Femur (tissue), 1 donor: ENCODE measurements around the gene ARMC2.
"Not testable (repeated sequence)": the region's sequence is repeated elsewhere in the genome, so short reads cannot be mapped to it uniquely, and the experiment has no call there.

Source experiments
- DNase-seq: peaks from one replicate; pipeline ENCODE4 v3.0.0-alpha.2; 2017

Gene ARMC2

DNA sequence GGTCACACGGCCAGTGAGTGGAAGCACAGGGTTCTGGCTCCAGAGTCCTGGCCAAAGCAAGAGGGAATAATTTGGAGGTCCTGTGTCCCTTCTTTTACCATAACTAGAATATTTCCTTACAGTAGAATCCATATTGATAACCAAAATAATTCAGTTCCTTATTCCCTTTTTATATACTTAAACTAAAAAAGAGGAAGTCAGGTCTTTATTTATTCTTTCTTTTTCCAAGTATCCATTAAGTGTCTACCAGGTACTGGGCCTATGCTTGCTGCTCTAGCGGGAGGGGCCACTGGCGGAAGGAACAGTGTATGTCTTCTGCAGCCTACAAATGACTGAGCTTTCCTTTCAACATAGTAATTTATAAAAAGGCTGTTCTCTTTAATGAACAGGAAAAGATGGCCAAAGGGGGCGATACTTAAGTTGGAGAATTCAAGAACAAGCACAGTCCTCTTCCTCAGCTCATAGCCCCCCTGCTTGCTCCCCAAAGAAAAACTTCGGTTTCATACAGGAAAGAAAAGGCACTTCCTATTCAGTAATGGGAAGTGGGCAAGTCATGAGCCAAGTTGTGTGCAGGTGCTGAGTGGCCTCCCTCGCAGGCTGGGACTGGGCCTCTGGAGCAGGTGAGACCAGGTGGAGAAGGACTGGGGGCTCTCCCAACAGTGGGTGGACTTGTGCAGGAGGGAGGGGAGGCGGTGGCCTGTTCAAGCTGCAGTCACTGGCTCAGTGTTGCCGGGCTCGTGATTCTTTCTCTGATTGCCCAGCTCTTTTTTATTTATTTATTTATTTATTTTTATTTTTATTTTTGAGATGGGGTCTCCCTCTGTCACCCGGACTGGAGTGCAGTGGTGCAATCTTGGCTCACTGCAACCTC lies 110.9 kb downstream of the ARMC2 start:
- DNase-seq = no peak

DNA sequence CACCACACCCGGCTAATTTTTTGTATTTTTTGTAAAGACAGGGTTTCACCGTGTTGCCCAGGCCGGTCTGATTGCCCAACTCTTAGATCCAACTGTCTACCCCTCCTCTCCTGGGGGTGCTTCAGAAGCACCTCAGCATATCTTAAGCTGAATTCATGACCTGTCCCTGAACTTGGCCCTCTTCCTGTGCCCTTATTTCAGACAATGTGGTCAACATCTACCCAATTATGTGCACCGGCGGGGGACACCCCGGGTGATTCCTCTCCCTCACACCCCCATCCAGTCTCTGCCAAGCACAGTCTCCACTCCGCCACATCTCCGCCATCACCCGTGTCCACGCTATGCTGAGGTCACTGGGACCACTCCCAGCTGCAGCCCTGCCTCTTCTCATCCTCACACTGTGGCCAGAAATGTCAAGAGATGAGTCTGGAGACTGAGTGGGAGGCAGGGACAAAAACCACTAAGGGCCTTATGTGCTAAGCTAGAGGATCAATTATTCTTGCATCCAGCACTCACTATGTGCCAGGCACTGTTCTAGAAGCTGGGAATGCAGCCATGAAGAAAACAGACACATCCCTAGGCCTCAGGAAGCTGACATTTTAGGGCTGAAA lies 111.9 kb downstream of the ARMC2 start:
- DNase-seq = no peak

DNA sequence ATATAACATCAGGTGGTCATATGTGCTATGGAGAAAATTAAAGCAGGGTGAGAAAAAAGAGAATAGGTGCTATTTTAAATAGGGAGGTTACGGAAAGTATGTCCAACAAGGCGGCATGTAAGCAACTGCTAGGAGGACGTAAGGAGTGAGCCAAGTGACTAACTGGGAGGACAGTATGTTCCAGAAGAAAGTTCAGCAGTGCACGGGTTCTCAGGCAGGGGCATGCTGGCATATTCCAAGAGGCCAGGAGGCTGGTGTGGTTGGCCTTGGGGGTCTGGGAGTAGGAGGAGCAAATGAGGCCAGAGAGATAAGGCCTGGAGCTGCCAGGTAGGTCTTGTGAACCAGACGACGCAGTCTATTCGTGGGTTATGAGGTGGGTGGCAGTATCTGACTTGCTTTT lies 112.4 kb downstream of the ARMC2 start:
- DNase-seq = no peak

DNA sequence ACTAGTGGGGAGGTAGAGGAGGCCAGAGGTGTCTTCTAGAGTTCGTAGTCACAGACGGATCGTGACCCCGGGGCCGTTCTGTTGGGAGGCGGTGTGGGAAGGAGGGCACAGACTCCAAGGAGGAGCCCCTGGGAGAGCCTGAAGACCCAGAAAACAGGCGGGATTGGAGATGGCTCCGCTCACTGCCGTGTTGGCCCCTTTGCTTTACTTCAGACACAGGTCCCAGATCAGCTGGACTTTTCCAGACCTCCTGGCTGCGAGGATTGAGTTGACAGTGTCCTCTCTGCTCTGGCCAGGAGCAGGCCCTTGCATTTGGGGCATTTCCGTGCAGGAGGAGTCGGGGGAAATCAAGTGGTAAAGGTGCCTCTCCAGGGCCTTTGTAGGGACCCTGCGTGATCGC lies 112.9 kb downstream of the ARMC2 start:
- no peak for DNase-seq

DNA sequence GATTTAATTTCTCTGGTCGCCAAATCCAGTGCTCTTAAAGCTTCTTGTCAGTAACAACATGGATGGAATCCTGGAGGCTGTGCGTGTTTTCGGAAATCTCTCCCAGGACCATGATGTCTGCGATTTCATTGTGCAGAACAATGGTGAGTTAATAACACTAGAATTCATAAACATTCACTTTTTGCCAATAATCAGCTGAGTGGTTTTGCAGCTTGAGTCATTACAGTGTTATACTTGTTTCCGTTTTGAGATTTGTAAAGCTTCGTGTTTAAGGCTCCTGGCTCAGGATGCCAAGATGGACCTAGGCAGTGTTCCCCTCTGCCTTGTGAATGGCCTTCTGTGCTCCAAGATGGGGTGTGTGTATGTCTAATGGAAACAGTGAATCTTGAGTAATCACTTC lies 113.8 kb downstream of the ARMC2 start:
- no peak for DNase-seq

DNA sequence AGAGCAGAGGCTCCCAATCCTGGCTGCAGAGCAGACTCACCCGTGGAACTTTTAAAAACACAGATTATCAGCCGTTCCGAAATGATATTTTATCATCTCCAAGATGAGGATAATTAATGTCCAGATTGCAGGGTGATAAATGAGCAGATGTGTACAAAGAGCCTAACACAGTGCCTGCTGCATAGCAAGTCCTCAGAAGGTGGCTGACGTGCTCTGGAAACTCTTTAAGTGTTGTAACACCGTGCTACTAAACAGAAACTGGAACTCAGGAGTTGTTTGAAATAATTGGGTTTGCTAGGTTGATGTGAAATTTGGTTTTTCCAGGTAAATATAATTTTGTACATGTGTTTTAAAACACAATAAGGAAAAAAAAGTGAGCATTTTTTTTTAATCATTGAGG lies 118.0 kb downstream of the ARMC2 start:
- no peak for DNase-seq

DNA sequence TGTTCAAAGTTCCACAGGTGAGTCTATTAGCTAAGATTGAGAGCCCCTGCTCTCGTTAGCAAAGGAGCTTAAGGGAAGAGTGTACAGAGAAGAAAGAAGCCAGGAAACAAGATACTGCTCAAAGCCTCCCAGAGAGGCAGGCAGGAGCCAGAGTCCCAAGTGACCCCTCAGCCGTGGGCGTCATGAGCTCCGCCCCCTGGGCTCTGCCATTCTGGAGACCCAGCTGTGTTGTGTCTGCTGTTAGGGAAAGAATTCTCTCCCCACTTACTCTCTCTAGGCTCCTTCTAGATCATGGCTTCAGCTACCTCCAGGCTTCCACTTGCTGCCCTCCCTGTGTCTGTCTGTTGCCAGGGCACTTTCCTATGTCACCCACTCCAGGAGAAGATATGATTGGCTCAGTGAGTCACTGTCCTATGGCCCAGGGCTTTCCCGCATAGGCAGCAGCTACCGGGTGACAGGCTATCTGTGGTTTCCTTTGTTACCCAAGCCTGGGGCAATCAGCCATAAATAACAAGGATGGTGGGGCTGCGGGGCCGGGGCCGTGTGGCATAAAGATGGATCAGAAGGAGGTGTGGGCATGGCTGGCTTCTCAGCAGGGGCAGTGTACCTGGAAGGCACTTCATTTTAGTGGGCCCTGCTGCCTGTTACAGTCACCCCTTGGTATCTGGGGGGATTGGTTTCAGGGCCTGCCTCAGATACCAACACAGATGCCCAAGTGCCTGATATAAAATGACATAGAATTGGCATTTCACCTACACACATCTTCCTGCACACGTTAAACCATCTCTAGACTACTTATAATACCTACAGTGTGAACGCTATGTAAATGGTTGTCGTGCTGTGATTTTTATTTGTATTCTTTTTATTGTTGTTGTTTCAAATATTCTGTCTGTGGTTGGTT lies 118.9 kb downstream of the ARMC2 start:
- no peak for DNase-seq

DNA sequence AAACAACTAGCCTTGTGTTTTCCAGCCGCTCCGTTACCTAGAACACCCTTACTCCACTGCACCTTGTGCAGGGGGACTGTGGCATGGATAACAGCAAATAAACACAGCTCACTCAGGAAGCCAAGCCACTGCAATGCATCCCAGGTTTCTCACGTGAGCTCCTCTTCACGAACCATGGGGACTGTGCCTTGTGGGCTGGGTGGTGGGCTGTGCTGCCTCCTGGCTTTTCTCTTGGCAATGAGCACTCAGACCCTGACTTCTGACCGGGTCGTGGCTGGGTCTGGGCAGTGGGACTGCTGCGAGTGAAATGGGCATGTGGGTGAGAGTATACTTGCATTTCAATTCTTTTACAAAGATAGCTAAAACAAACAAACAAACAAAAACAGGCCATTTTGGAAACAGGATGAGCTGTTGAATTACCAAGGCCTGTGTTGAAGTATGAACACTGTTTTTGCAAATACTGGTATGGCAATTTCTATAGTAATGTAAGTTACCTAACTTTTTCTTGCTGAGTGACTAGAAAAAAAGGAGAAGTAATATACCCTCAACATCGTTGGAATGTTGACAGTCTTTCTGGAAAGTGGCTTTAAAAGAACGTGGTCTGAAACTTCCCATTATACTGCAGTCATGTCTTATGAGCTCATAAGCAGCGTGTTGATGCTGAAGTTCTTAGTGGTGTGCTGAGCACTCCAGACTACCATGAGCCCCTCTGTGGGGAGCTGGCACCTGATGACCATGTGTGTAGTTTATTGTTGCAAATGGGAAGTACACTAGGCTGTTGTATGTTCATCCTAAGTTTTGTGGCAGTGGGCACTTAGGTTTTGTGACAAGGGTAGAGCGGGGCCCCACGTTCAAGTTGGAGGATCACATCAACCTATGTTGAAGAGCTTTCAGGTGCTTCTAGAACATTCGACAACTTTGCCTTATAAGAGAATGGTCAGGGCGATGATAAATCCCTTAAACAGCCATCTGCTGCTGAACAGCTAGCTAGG lies 120.4 kb downstream of the ARMC2 start:
- no peak for DNase-seq

DNA sequence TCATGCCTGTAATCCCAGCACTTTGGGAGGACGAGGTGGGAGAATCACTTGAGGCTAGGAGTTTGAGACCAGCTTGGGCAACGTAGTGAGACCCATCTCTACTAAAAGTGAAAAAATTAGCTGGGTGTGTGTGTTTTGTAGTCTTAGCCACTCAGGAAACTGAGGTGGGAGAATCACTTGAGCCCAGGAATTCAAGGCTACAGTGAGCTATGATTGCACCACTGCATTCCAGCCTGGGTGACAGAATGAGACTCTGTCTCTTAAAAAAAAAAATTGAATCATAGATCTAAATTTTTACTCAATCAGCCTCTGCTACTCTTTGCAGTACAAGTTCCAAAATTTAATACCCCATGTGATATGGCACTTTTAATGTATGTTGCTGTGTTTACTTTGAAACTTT lies 121.6 kb downstream of the ARMC2 start:
- no peak for DNase-seq

DNA sequence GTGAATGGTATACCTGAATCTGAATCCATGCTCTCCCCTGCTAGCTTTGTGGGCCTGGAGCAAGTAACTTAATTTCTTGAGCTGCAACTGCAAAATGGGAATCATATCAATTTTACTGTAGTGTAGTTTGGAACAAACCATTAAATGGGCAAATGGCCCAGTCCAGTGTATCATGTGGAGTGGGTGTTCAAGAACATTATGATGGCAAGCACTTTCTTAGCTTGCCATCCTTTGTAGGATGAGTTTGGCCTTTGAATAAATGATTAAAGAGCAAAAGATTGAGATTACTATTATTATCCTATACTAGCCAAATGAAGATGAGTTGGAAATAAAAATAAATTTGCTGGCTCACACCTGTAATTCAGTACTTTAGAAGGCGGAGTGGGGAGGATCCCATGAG lies 126.0 kb downstream of the ARMC2 start:
- DNase-seq = no peak

DNA sequence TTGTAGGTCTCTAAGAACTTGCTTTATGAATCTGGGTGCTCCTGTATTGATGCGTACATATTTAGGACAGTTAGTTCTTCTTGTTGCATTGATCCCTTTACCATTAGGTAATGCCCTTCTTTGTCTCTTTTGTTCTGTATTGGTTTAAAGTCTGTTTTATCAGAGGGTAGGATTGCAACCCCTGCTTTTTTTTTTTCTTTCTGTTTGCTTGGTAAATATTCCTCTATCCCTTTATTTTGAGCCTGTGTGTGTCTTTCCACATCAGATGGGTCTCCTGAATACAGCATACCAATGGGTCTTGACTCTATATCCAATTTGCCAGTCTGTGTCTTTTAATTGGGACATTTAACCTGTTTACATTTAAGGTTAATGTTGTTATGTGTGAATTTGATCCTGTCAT lies 130.4 kb downstream of the ARMC2 start:
- DNase-seq = not testable (repeated sequence)

DNA sequence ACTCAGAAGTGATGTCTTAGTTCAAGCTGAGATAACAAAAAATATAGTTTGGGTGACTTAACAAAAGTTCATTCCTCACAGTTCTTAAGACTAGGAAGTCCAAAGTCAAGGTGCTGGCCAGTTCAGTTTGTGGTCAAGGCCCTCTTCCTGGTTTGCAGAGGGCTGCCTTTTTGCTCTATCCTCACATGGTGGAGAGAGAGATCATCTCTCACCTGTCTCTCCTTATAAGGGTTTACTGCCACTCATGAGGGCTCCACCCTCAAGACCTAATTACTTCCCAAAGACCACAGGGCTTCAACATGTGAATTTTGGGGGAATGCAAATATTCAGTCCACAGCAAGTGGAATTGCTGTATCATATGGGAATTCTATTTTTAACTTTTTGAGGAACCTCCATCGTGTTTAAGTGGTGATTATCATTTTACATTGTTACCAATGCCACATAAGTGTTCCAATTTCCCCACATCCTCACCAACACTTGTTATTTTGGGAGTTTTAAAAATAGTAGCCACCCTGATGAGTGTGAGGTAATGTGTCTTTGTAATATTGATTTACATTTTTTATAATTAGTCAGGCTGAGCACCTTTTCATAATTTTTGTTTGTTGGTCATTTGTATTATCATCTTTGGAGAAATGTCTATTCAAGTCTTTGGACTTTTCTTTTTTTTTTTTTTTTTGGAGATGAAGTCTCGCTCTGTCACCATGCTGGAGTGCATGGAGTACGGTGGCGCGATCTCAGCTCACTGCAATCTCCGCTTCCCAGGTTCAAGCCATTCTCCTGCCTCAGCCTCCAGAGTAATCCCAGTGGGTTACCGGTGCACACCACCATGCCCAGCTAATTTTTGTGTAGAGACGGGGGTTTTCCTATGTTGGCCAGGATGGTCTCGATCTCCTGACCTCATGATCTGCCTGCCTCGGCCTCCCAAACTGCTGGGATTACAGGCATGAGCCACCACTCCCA lies 134.2 kb downstream of the ARMC2 start:
- DNase-seq = no peak

DNA sequence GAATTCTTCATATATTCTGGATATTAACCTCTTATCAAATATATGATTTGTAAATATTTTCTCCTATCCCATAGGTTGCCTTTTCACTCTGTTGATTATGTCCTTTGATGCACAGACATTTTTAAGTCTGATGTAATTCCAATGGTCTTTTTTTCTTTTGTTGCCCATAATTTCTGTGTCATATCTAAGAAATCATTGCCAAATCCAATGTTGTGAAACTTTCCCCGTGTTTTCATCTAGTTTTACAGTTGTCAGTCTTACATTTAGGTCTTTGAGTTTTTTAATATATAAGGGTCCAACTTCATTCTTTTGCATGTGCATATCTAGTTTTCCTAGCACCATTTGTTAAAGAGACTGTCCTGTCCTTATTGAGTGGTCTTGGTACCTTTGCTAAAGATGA lies 134.9 kb downstream of the ARMC2 start:
- no peak for DNase-seq

DNA sequence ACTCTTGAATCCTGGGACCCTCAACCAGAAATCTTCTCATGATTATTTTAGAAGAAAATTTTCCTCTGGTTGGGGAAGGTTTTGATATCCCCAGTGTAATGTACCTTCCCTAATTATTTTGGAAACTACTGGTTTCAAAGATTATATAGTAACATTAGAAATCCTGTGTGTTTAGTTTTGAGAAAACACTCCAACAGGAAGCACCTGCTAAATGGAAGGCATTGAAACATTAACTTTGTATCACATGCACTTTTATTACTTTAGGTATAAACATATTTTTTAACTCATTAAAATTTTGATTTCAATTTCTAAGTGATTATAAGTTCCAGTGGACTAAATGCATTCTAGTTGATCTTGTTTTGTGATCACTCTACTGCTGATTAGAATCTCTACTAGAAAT lies 137.1 kb downstream of the ARMC2 start:
- no peak for DNase-seq

DNA sequence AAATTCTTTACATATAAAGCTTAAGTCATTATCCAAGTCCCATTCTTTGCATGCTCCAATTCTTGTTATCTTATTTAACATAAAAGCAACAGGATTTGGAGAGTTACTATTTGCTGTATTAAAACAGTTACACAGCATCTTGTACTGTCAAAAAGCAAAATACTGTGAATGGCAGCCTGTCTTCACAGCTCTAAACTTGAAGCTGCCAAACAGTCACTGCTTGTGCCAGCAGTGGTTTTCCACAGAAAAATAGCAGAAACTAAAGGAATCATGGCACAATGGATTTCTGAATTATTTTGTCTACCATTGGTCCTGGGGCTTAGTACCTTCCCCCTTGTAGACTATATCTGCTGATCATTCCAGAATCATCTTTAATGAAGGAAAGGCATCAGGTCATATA lies 138.9 kb downstream of the ARMC2 start:
- DNase-seq = no peak

DNA sequence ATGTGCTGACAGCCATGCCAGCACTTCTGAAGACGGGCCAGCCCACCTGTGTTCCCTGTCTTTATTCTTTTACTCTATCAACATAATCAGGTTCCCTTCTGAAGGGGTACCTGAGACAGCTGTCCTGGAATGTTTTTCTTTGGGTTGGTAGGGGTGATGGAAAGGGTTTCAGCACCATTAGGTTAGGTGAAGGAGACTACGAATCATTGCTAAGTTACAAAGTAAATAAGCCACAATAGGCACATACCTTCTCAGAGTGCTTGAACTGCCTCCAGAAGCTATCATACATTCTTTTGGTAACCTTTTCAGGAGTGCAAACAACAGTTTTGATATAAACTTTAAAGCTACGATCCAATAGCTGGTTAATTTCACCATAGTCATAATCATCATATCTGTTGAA lies 140.1 kb downstream of the ARMC2 start:
- no peak for DNase-seq

DNA sequence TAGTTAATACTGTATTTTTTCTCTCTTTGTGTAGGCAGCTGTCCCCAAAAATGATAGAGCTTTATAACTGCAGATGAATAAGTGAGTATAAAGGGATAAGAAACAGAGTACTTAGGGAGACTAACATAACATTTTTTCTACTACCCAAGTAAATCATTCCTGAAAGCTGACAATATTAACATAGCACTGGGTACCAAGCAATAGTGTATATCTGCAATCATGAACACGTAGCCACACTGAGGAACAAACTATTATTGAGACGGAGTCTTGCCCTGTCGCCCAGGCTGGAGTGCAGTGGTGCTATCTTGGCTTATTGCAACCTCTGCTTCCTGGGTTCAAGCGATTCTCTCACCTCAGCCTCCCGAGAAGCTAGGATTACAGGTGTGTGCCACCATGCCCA lies 140.5 kb downstream of the ARMC2 start:
- no peak for DNase-seq

DNA sequence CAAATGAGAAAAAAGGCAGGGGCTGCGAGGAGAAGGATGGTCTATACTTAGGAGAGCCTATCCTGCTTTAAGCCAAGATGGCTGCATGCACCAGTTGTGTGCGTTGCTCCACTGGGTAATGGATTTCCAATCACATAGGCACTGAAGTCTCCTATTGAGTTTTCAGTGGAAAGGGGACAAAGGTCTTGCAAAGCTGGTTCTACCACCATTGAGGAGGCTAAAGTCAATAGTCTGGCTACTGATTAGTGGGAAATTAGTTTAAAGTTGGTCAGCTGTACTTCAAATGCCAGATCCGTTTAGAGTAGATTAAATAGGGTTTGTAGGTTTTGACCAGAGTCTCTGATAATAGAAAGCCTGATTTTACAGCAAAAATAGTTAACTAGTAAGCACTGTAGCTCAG lies 141.5 kb downstream of the ARMC2 start:
- no peak for DNase-seq

DNA sequence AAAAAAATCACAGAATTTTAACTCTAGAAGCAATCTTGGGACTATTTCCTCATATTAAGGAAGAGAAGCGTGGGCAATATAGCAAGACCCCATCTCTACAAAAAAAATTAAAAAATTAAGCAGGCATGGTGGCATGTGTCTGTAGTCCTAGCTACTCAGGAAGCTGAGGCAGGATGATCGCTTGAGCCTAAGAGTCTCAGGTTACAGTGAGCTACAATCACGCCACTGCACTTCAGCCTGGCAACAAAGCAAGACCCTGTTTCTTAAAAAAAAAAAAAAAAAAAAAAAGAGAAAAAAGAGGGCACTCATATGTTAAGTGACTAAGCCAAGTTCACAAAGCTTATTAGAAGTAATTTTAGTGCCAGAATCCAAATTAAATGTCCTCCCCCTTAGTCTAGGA lies 145.7 kb downstream of the ARMC2 start:
- DNase-seq = no peak

DNA sequence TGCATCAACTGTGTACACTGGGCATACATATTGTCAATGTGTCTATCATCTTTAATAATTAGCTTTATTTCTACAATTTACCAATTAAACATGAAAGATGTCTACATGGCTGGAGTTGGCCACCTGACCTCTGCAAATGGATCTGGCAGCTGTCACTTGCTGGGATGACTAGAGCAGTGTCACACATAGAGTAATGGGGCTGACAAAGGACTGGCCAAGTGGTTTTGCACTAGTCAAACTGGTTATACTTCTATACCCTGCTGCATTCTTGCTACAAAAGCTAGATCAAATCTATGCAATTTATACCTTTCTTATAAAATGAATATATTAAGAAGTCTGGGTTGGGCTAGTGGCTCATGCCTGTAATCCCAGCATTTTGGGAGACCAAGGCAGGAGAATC lies 147.1 kb downstream of the ARMC2 start:
- DNase-seq = no peak

DNA sequence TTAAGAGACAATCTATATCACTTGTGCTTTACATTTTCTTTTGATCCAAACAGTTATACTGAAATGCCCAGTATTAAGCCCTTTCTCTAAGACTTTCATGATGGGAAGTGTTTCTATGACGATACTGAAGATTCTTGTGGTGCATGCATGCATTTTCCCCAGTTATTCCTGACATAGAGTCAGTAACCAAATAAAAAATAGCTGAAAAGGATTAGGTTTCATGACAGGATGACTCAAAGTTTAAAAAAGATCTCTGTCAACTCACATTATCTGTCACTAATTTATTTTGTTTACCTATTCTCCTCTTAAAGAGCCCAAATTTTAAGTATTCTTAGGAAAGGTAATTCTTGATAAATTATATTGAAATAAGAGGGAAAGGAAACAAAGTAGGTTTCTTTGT lies 148.0 kb downstream of the ARMC2 start:
- no peak for DNase-seq
